ENCODE results near the gene TEX29. TPM values are rescaled to one million over a fixed set of nuclear protein-coding genes. Genes with fewer than 3 reads are reported as not detected.

The TEX29 gene
- total RNA-seq, 1 experiment from 2014 or later = 0.68 TPM

GRCh38 chr13:111373486-111373885, 53.0 kb downstream of the TEX29 start:
- peaks cover 5% of the 10 kb centered on the region; the same call in 1 of the 2 replicates for H3K27me3 Mint-ChIP-seq (ENCODE audit: low read depth)
- no peaks in the 10 kb centered on the region for H3K36me3 Mint-ChIP-seq
- DNase-seq (ENCODE audit: low spot score) = no peak
- H3K9me3 Mint-ChIP-seq = 0 out of 2 replicates have a peak, but pooled peaks cover 4% of the 10 kb centered on the region
- no peak overlapping the region for H3K4me3 Mint-ChIP-seq
- peaks cover 12% of the 10 kb centered on the region for H3K4me1 Mint-ChIP-seq
- no peak overlapping the region for H3K27ac Mint-ChIP-seq
- ChIA-PET CTCF (interaction anchor here (1.1 kb wide), 1 partner anchor 13 kb away, joined by 3 read pairs; no protein-coding TSS in a partner anchor), POLR2A (no interaction called here)
- no peak for ATAC-seq
- TF ChIP-seq CDX4 (CRISPR knock-in tag; IDR thresholded peaks at IDR 0.05; ENCODE audit: borderline replicate concordance) (no peak), ZNF219 (CRISPR knock-in tag; IDR thresholded peaks at IDR 0.05; ENCODE audit: borderline replicate concordance) (no peak), GABPB1 (CRISPR knock-in tag; IDR thresholded peaks at IDR 0.05) (no peak), JAZF1 (CRISPR knock-in tag; IDR thresholded peaks at IDR 0.05) (no peak), ZNF423 (CRISPR knock-in tag; IDR thresholded peaks at IDR 0.05) (no peak), EMX1 (CRISPR knock-in tag; IDR thresholded peaks at IDR 0.05) (no peak), NFYB (CRISPR knock-in tag; conservative IDR thresholded peaks at IDR 0.05; ENCODE audit: low read depth) (no peak), ERG (CRISPR knock-in tag; IDR thresholded peaks at IDR 0.05) (no peak), GRHL2 (CRISPR knock-in tag; IDR thresholded peaks at IDR 0.05; ENCODE audit: insufficient replicate concordance, severe bottlenecking) (no peak), CREB1 (CRISPR knock-in tag; IDR thresholded peaks at IDR 0.05) (no peak), CTCF (IDR thresholded peaks at IDR 0.05) (no peak), RORB (CRISPR knock-in tag; IDR thresholded peaks at IDR 0.05) (no peak), PREB (CRISPR knock-in tag; IDR thresholded peaks at IDR 0.05; ENCODE audit: borderline replicate concordance) (no peak), ATF6 (CRISPR knock-in tag; IDR thresholded peaks at IDR 0.05) (no peak), SMAD3 (CRISPR knock-in tag; IDR thresholded peaks at IDR 0.05; ENCODE audit: borderline replicate concordance) (no peak)

- H3K9me3 Mint-ChIP-seq = peaks cover 22% of the 10 kb centered on the region
- H3K27ac Mint-ChIP-seq = no peak overlapping the region
- H3K36me3 Mint-ChIP-seq = peaks cover 8% of the 10 kb centered on the region
- ChIA-PET CTCF (no interaction called here), POLR2A (no interaction called here)
- H3K4me1 Mint-ChIP-seq = peaks cover 4% of the 10 kb centered on the region; the same call in 1 of the 2 replicates
- H3K4me3 Mint-ChIP-seq = no peak overlapping the region
- DNase-seq (ENCODE audit: low spot score) (no peak), ATAC-seq (no peak)
- H3K27me3 Mint-ChIP-seq (ENCODE audit: low read depth) = no peaks in the 10 kb centered on the region; the same call in 1 of the 2 replicates
- TF ChIP-seq CREM (CRISPR knock-in tag; IDR thresholded peaks at IDR 0.05) (no peak), USF1 (CRISPR knock-in tag; IDR thresholded peaks at IDR 0.05) (no peak), OVOL2 (CRISPR knock-in tag; IDR thresholded peaks at IDR 0.05; ENCODE audit: borderline replicate concordance) (no peak), GTF2I (CRISPR knock-in tag; conservative IDR thresholded peaks at IDR 0.05) (no peak), ETV6 (CRISPR knock-in tag; IDR thresholded peaks at IDR 0.05) (no peak), MYBL2 (CRISPR knock-in tag; IDR thresholded peaks at IDR 0.05) (no peak), ZNF512 (CRISPR knock-in tag; IDR thresholded peaks at IDR 0.05; ENCODE audit: borderline replicate concordance) (no peak), ZNF416 (CRISPR knock-in tag; IDR thresholded peaks at IDR 0.05) (no peak)
Measured at GRCh38 chr13:111380431-111380830, 60.0 kb downstream of the TEX29 start.
